ENCODE measurements around the gene DUSP9.

DUSP9 gene

GRCh38 chrX:153622661-153623309, 24.2 kb upstream of the DUSP9 start:
- no peak overlapping the region for H3K4me3 ChIP-seq (replicated peaks; ENCODE audit: low read depth, low read length)
- no peak for TF ChIP-seq CTCF (IDR thresholded peaks at IDR 0.05; ENCODE audit: low read length, missing control alignments)
- no peak for DNase-seq (ENCODE audit: low read depth)

GRCh38 chrX:153623310-153624029, 23.5 kb upstream of the DUSP9 start:
- no peak for DNase-seq (ENCODE audit: low read depth)
- no peak for TF ChIP-seq CTCF (IDR thresholded peaks at IDR 0.05; ENCODE audit: low read length, missing control alignments)
- no peak overlapping the region for H3K4me3 ChIP-seq (replicated peaks; ENCODE audit: low read depth, low read length)

GRCh38 chrX:153624196-153625091, 22.6 kb upstream of the DUSP9 start:
- H3K4me3 ChIP-seq (replicated peaks; ENCODE audit: low read depth, low read length), result no peak overlapping the region
- no peak for TF ChIP-seq CTCF (IDR thresholded peaks at IDR 0.05; ENCODE audit: low read length, missing control alignments)
- no peak for DNase-seq (ENCODE audit: low read depth)

GRCh38 chrX:153625271-153626024, 21.6 kb upstream of the DUSP9 start:
- no peak overlapping the region for H3K4me3 ChIP-seq (replicated peaks; ENCODE audit: low read depth, low read length)
- TF ChIP-seq CTCF (IDR thresholded peaks at IDR 0.05; ENCODE audit: low read length, missing control alignments), result no peak
- DNase-seq (ENCODE audit: low read depth), result no peak

GRCh38 chrX:153626025-153626633, 20.9 kb upstream of the DUSP9 start:
- no peak overlapping the region for H3K4me3 ChIP-seq (replicated peaks; ENCODE audit: low read depth, low read length)
- TF ChIP-seq CTCF (IDR thresholded peaks at IDR 0.05; ENCODE audit: low read length, missing control alignments), result no peak
- DNase-seq (ENCODE audit: low read depth), result no peak

Data from fibroblast of pulmonary artery (primary cell).